ENCODE results near the gene THADA. TPM values are rescaled to one million over a fixed set of nuclear protein-coding genes. Genes with fewer than 3 reads are reported as not detected.

Gene THADA
- total RNA-seq, 4 donors from 2014 or later = 32.5 to 41.6 (median 39.0) TPM

- ATAC-seq (ENCODE audit: low FRiP score) = peak; percentile 47
- TF ChIP-seq CTCF (IDR thresholded peaks at IDR 0.05) = no peak
- peak; percentile 44 for DNase-seq (ENCODE audit: low spot score)
Observed at GRCh38 chr2:43219383-43220228, 376.2 kb downstream of the THADA start.

- no peak for DNase-seq (ENCODE audit: low spot score)
- TF ChIP-seq CTCF (IDR thresholded peaks at IDR 0.05) = no peak
- peak; percentile 1 for ATAC-seq (ENCODE audit: low FRiP score)
Observed at GRCh38 chr2:43218702-43219382, 377.0 kb downstream of the THADA start.

GRCh38 chr2:43218155-43218701, 377.6 kb downstream of the THADA start:
- ATAC-seq (ENCODE audit: low FRiP score) (no peak), DNase-seq (ENCODE audit: low spot score) (no peak)
- TF ChIP-seq CTCF (IDR thresholded peaks at IDR 0.05) = no peak

- TF ChIP-seq CTCF (IDR thresholded peaks at IDR 0.05) = no peak
- DNase-seq (ENCODE audit: low spot score) (no peak), ATAC-seq (ENCODE audit: low FRiP score) (no peak)
Observed at GRCh38 chr2:43217228-43218154, 378.3 kb downstream of the THADA start.

GRCh38 chr2:43216629-43217028, 379.2 kb downstream of the THADA start:
- TF ChIP-seq CTCF (IDR thresholded peaks at IDR 0.05) = no peak
- no peak for ATAC-seq (ENCODE audit: low FRiP score)
- DNase-seq (ENCODE audit: low spot score) = no peak

GRCh38 chr2:43215673-43216255, 380.1 kb downstream of the THADA start:
- no peak for TF ChIP-seq CTCF (IDR thresholded peaks at IDR 0.05)
- DNase-seq (ENCODE audit: low spot score) (no peak), ATAC-seq (ENCODE audit: low FRiP score) (no peak)

All from omental fat pad (tissue), 4 donors.